OCI-LY7 (cell line): Measurements from ENCODE around the gene PLA2G2F. TPM values are rescaled to one million over a fixed set of nuclear protein-coding genes. Genes with fewer than 3 reads are reported as not detected.

Source experiments
- BruUV-seq: library from RNA; stranded (reverse); fragments of 400-500 nt; replicated peaks from 2 replicates; lab custom pipeline; 2021; lab: Mats Ljungman, UMichigan
- CTCF ChIA-PET: fragments of 300-600 bp; sonication (Branson Sonifier 250); formaldehyde crosslinking; loops from one replicate; lab custom pipeline; 2022; ENCODE audit warnings: antibody characterized with exemption; ENCODE audit not compliant: unreplicated experiment; lab: Charles Lee
- POLR2A ChIA-PET: fragments of 300-600 bp; sonication (Branson Sonifier 250); formaldehyde crosslinking; loops from one replicate; lab custom pipeline; 2022; ENCODE audit warnings: antibody characterized with exemption; lab: Charles Lee
- DNase-seq: peaks from one replicate; pipeline ENCODE4 v3.0.0-alpha.2; 2015; ENCODE audit warnings: low spot score
- H2AFZ ChIP-seq: fragments of 200-600 bp; sonication (generic), shearing (Covaris generic); 2 replicates; pipeline ENCODE4 v1.6.1; 2014; ENCODE audit warnings: mild to moderate bottlenecking, antibody characterized with exemption, low read length, moderate library complexity
- H3K27ac ChIP-seq: fragments of 200-600 bp; sonication (generic); 2 replicates; pipeline ENCODE4 v1.5.1; 2014; ENCODE audit warnings: mixed run types, low read depth, mild to moderate bottlenecking, moderate library complexity, low read length, inconsistent platforms; ENCODE audit not compliant: poor library complexity, severe bottlenecking
- H3K36me3 ChIP-seq: fragments of 200-600 bp; sonication (generic); 2 replicates; pipeline ENCODE4 v1.6.1; 2014; ENCODE audit warnings: mild to moderate bottlenecking, antibody characterized with exemption, low read length, moderate library complexity, mixed read lengths; ENCODE audit not compliant: insufficient read depth
- H3K4me1 ChIP-seq: fragments of 200-600 bp; sonication (generic); 2 replicates; pipeline ENCODE4 v1.5.1; 2014; ENCODE audit warnings: mild to moderate bottlenecking, low read length; ENCODE audit not compliant: insufficient read depth, poor library complexity, severe bottlenecking
- H3K4me2 ChIP-seq: fragments of 200-600 bp; sonication (generic); 2 replicates; pipeline ENCODE4 v1.6.1; 2014; ENCODE audit warnings: mild to moderate bottlenecking, low read length
- H3K4me3 ChIP-seq: fragments of 200-600 bp; sonication (generic); 2 replicates; pipeline ENCODE4 v1.5.1; 2014; ENCODE audit warnings: mild to moderate bottlenecking, low read depth, low read length; ENCODE audit not compliant: poor library complexity, severe bottlenecking
- H3K79me2 ChIP-seq: fragments of 200-600 bp; sonication (generic); 2 replicates; pipeline ENCODE4 v1.6.1; 2016; ENCODE audit warnings: low read depth, mild to moderate bottlenecking, low read length, moderate library complexity, mixed read lengths; ENCODE audit not compliant: insufficient read depth
- H3K9me2 ChIP-seq: fragments of 200-600 bp; sonication (generic); 2 replicates; pipeline ENCODE4 v1.6.1; 2016; ENCODE audit warnings: mild to moderate bottlenecking, low read length, mixed read lengths; ENCODE audit not compliant: insufficient read depth
- H3K9me3 ChIP-seq: fragments of 200-600 bp; sonication (generic); 2 replicates; pipeline ENCODE4 v1.6.1; 2014; ENCODE audit warnings: mild to moderate bottlenecking, mixed run types, low read length, mixed read lengths
- H4K20me1 ChIP-seq: fragments of 200-600 bp; sonication (generic); 2 replicates; pipeline ENCODE4 v1.6.1; 2014; ENCODE audit warnings: mild to moderate bottlenecking, antibody characterized with exemption, low read length, moderate library complexity, mixed read lengths; ENCODE audit not compliant: insufficient read depth
- EZH2phosphoT487 ChIP-seq: fragments of 200-600 bp; sonication (generic); IDR thresholded peaks from 2 replicates; pipeline ENCODE4 v1.6.1; 2018; ENCODE audit warnings: low read depth, borderline replicate concordance, mild to moderate bottlenecking, mixed run types, antibody characterized with exemption, low read length, moderate library complexity, mixed read lengths
- intact Hi-C: fragments of 100-400 bp; cut with micrococcal nuclease; formaldehyde crosslinking; loops from one replicate; pipeline ENCODE4 v1.10.0; 2022; ENCODE audit not compliant: unreplicated experiment
- total RNA-seq, 2 experiments: library from RNA; depleted of rRNA in 1 of 2; stranded (reverse); fragments of >200 nt in 1 of 2; shearing (Covaris generic) in 1 of 2; gene quantifications; 2 replicates each; pipeline ENCODE4 v1.2.3, GENCODE V29; 2014 to 2022
- TF ChIP-seq, protein P1 (sequence below): fragments of 200-600 bp; sonication (generic); conservative IDR thresholded peaks from 2 replicates; pipeline ENCODE4 v1.5.1; 2014; ENCODE audit warnings: mild to moderate bottlenecking, antibody characterized with exemption, low read length, moderate library complexity, mixed read lengths

The PLA2G2F gene
- total RNA-seq, 2 experiments from 2014 or later: not detected

DNA sequence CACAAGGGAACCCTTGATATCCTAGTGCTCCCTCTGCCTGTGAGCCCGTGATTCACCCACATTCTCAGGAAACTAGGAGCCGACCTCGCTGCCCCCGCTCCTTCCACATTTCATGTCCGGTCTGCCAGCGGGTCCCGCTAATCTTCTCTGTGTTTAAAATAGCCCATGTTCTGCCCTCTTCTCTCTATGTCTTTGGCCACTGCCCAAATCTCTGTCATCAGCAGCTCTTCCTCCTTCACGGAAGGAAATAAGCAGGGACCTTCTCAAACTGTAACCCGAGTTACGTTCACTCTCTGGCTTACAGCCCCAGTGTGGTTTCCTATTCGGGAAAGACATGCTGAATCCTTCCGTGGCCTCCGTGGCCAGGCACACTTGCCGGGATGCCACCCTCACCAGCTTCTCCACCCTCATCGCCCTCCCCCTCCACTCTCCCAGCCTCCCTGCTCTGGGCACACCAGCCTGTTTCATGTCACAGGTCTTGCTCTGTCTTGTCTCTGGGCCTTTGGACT, 25.6 kb downstream of the PLA2G2F start:
- no peak overlapping the region for H3K4me3 ChIP-seq
- H3K9me2 ChIP-seq: no peaks in the 10 kb centered on the region
- BruUV-seq: no TSS peak
- no peak overlapping the region for H2AFZ ChIP-seq
- H3K9me3 ChIP-seq: peaks cover 11% of the 10 kb centered on the region; the same call in 1 of the 2 replicates
- no peaks in the 10 kb centered on the region for H4K20me1 ChIP-seq
- ChIA-PET CTCF (no interaction called here), POLR2A (interaction anchor here (1.0 to 1.4 kb wide), 2 partner anchors 15 to 16 kb away, joined by 3 read pairs; no protein-coding TSS in a partner anchor)
- H3K36me3 ChIP-seq: no peaks in the 10 kb centered on the region
- H3K27ac ChIP-seq: no peak overlapping the region
- intact Hi-C loops: loop anchor here (1.0 kb wide), 1 partner anchor 31 kb away; no protein-coding TSS in a partner anchor
- H3K4me2 ChIP-seq: no peak overlapping the region
- no peak for DNase-seq
- peaks cover 32% of the 10 kb centered on the region for H3K4me1 ChIP-seq
- H3K79me2 ChIP-seq: no peaks in the 10 kb centered on the region
- no peak for TF ChIP-seq EZH2phosphoT487
- TF ChIP-seq, protein P1, sequence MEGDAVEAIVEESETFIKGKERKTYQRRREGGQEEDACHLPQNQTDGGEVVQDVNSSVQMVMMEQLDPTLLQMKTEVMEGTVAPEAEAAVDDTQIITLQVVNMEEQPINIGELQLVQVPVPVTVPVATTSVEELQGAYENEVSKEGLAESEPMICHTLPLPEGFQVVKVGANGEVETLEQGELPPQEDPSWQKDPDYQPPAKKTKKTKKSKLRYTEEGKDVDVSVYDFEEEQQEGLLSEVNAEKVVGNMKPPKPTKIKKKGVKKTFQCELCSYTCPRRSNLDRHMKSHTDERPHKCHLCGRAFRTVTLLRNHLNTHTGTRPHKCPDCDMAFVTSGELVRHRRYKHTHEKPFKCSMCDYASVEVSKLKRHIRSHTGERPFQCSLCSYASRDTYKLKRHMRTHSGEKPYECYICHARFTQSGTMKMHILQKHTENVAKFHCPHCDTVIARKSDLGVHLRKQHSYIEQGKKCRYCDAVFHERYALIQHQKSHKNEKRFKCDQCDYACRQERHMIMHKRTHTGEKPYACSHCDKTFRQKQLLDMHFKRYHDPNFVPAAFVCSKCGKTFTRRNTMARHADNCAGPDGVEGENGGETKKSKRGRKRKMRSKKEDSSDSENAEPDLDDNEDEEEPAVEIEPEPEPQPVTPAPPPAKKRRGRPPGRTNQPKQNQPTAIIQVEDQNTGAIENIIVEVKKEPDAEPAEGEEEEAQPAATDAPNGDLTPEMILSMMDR: no peak

DNA sequence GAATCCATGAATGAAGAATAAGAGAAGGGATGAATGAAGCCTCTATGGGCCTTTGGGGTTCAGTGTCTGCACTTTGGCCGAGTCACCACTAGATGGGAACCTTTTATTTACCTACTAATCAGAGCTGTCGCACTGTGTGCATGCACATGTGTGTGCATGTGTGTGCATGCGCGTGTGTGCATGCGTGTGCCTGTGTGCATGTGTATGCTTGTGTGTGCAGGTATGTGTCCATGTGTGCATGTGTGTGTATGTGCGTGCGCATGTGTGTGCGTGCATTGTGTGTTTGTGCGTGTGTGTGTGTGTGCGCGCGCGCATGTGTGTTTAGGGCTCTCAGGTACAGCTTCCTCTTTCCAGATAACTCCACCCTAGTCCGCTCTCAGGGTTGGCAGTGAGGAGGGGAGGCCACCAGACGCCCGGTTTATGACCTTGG, 26.4 kb downstream of the PLA2G2F start:
- no peak for TF ChIP-seq EZH2phosphoT487
- TF ChIP-seq, protein P1: peak; percentile 85

DNA sequence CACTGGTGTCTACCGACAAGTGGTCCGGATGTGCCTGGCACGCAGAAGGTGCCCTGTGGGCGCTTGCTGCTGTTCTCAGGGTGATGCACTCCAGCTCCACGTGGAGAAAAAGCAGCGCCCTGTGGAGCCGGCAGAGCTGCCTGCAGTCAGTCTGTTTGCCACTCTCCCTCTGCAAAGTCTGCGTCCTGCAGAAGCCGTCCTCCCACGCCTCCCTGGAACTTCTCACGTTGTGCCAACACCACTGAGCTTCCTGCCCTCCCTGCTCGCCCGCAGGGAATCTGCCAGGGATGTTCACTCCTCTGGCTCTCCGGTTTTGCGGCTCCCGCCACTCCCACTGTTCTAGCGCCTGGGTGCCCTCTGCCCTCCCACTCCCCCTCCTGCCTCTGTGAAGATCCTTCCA, 26.9 kb downstream of the PLA2G2F start:
- POLR2A ChIA-PET: no interaction called here

More for the DNA sequence above, 26.4 kb downstream of the PLA2G2F start:
- peak; percentile 66 for DNase-seq
- no peaks in the 10 kb centered on the region for H3K79me2 ChIP-seq
- peaks cover 5% of the 10 kb centered on the region; the same call in 1 of the 2 replicates for H3K9me3 ChIP-seq
- H3K4me3 ChIP-seq: no peak overlapping the region
- H2AFZ ChIP-seq: no peak overlapping the region
- no TSS peak for BruUV-seq
- H3K4me2 ChIP-seq: no peak overlapping the region
- intact Hi-C loops: loop anchor here (1.0 kb wide), 1 partner anchor 30 kb away; no protein-coding TSS in a partner anchor
- no peaks in the 10 kb centered on the region for H3K36me3 ChIP-seq
- ChIA-PET CTCF (interaction anchor here (0.5 to 1.1 kb wide), 2 partner anchors 47 to 324 kb away, joined by 3 to 4 read pairs; no protein-coding TSS in a partner anchor), POLR2A (interaction anchor here (1.0 kb wide), 1 partner anchor 15 kb away, joined by 3 read pairs; no protein-coding TSS in a partner anchor)
- H4K20me1 ChIP-seq: no peaks in the 10 kb centered on the region
- no peak overlapping the region for H3K27ac ChIP-seq
- H3K4me1 ChIP-seq: peaks cover 40% of the 10 kb centered on the region
- no peaks in the 10 kb centered on the region for H3K9me2 ChIP-seq

More for the DNA sequence above, 26.9 kb downstream of the PLA2G2F start:
- intact Hi-C loops: no loop called here
- Histone ChIP-seq H3K9me3 (no peaks in the 10 kb centered on the region), H3K4me1 (peaks cover 42% of the 10 kb centered on the region), H3K27ac (no peak overlapping the region), H3K36me3 (no peaks in the 10 kb centered on the region), H3K4me2 (no peak overlapping the region), H4K20me1 (no peaks in the 10 kb centered on the region), H3K4me3 (no peak overlapping the region), H3K9me2 (no peaks in the 10 kb centered on the region), H2AFZ (no peak overlapping the region), H3K79me2 (no peaks in the 10 kb centered on the region)
- BruUV-seq: no TSS peak
- TF ChIP-seq EZH2phosphoT487: no peak
- TF ChIP-seq, protein P1: no peak
- CTCF ChIA-PET: interaction anchor here (0.5 to 1.1 kb wide), 2 partner anchors 47 to 324 kb away, joined by 3 to 4 read pairs; no protein-coding TSS in a partner anchor
- DNase-seq: no peak
